ENCODE data around the gene ZDHHC13. TPM values are rescaled to one million over a fixed set of nuclear protein-coding genes. Genes with fewer than 3 reads are reported as not detected.

The ZDHHC13 gene
- total and polyA plus RNA-seq, 2 of the 8 experiments (the other 6 are each of a cell fraction or from before 2014, with no cell fraction given) = 22.4 to 24.1 TPM

DNA sequence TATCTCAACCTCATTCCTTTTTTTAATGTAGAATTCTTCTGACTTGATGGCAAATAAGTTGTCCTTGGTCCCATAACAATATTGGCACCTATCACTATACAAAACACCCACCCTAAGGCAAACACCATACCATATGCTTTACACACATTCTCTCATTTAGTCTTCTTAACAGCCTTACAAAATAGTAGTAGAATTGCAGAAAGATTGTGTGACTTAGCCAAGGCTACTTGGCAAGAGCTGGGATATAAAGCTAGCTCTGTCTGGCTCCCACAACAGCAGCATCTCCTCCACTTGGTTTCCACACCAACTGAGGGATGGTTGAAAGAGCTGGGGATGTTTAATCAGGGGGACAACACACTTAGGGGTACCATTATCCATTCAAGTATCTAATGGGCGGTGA, 9.8 kb upstream of the ZDHHC13 start:
- no peak overlapping the region for H3K14ac ChIP-seq (ENCODE audit: insufficient read length)
- H4K91ac ChIP-seq (replicated peaks; ENCODE audit: insufficient read length, low read length) = no peak overlapping the region
- H3K4ac ChIP-seq (replicated peaks; ENCODE audit: insufficient read length, low read depth, low read length) = no peak overlapping the region
- H3K79me2 ChIP-seq (ENCODE audit: control insufficient read depth in 1 of 2, insufficient read depth in 2 of 2, low read length in 2 of 2) = no peaks in the 10 kb centered on the region
- H4K5ac ChIP-seq (ENCODE audit: insufficient read length, low read depth, low read length) = no peak overlapping the region
- no peak overlapping the region for H2BK20ac ChIP-seq (ENCODE audit: low read length)
- H2BK15ac ChIP-seq (ENCODE audit: low read length) = no peak overlapping the region
- H3K18ac ChIP-seq (ENCODE audit: extremely low read depth, low read length) = no peak overlapping the region
- DNase-seq (ENCODE audit: low read depth in 1 of 2, low spot score in 2 of 2) = no peak
- no peak overlapping the region for H3K27ac ChIP-seq (ENCODE audit: low read depth, low read length)
- no peak overlapping the region for H2BK120ac ChIP-seq (replicated peaks; ENCODE audit: low read depth, low read length)
- no peaks in the 10 kb centered on the region for H3K23me2 ChIP-seq (ENCODE audit: low read depth, low read length)
- no peaks in the 10 kb centered on the region for H4K20me1 ChIP-seq (replicated peaks in 1 of 2; ENCODE audit: control insufficient read depth in 1 of 2, insufficient read depth in 2 of 2, low read length in 2 of 2)
- H3K79me1 ChIP-seq (ENCODE audit: low read depth, low read length) = no peaks in the 10 kb centered on the region
- POLR2A ChIA-PET (ENCODE audit: partially characterized antibody) = interaction anchor here (1.0 kb wide), 1 partner anchor 9 kb away, joined by 3 read pairs; no protein-coding TSS in a partner anchor
- no peaks in the 10 kb centered on the region for H3K27me3 ChIP-seq (replicated peaks in 1 of 4; ENCODE audit: control insufficient read depth in 3 of 4, extremely low read depth in 1 of 4, insufficient read depth in 3 of 4, low read length in 3 of 4)
- H2AFZ ChIP-seq (ENCODE audit: low read length) = no peak overlapping the region
- no peak overlapping the region for H2BK5ac ChIP-seq (ENCODE audit: low read depth, low read length)
- no peak for FAIRE-seq
- H3K9me3 ChIP-seq (ENCODE audit: insufficient read depth in 2 of 2, low read depth in 1 of 2, low read length in 1 of 2) = no peaks in the 10 kb centered on the region
- no peak overlapping the region for H4K8ac ChIP-seq (ENCODE audit: extremely low read depth, insufficient read depth, low read length)
- H2AK5ac ChIP-seq (ENCODE audit: low read depth, low read length) = no peak overlapping the region
- H3K23ac ChIP-seq (ENCODE audit: insufficient read length) = no peak overlapping the region
- no peaks in the 10 kb centered on the region; a peak in 1 of 8 replicates for H3K36me3 ChIP-seq (ENCODE audit: control insufficient read depth in 2 of 4, insufficient read depth in 4 of 4, low read length in 3 of 4)
- H2BK12ac ChIP-seq (ENCODE audit: low read depth, low read length) = no peak overlapping the region
- no peak overlapping the region for H3K9ac ChIP-seq (replicated peaks in 1 of 4; ENCODE audit: extremely low read depth in 1 of 4, low read depth in 3 of 4, low read length in 3 of 4)
- CTCF ChIA-PET (ENCODE audit: partially characterized antibody) = interaction anchor here (1.3 to 1.6 kb wide), 4 partner anchors 30 to 153 kb away, joined by 3 to 8 read pairs (median 3); no protein-coding TSS in a partner anchor
- H3K4me3 ChIP-seq (ENCODE audit: extremely low read depth in 1 of 4, insufficient read depth in 2 of 4, low read depth in 3 of 4, low read length in 4 of 4) = no peak overlapping the region
- no peak overlapping the region for H3K56ac ChIP-seq (replicated peaks; ENCODE audit: insufficient read length, low read depth, low read length)
- WGBS, 2 experiments (ENCODE audit: extremely low coverage in 1 of 2, insufficient coverage in 1 of 2, insufficient read length in 1 of 2, insufficient replicate concordance in 2 of 2, low coverage in 1 of 2, low lambda C conversion rate in 2 of 2, missing lambda C conversion rate in 1 of 2) = 85% methylated on average over 1 of the region's 1 CpG; no CpG with 5 or more reads in 1 of the 2 experiments
- H3K4me1 ChIP-seq (replicated peaks in 1 of 4; ENCODE audit: control insufficient read depth in 3 of 4, insufficient read depth in 4 of 4, low read length in 3 of 4) = peaks cover 0 to 7% (median 3%) of the 10 kb centered on the region in 4 experiments; a peak in 4 of 7 replicates
- H3K4me2 ChIP-seq (ENCODE audit: insufficient read depth in 1 of 2, low read depth in 2 of 2, low read length in 2 of 2) = no peak overlapping the region
- no peak for TF ChIP-seq SIRT6 (IDR thresholded peaks at IDR 0.05; ENCODE audit: low read length)
- no peak for TF ChIP-seq RAD21 (IDR thresholded peaks at IDR 0.05 in 1 of 2, conservative IDR thresholded peaks at IDR 0.05 in 1 of 2; ENCODE audit: low read depth in 2 of 2, low read length in 2 of 2)
- TF ChIP-seq SIN3A (conservative IDR thresholded peaks at IDR 0.05 in 1 of 2, IDR thresholded peaks at IDR 0.05 in 1 of 2; ENCODE audit: low read depth in 1 of 2, low read length in 2 of 2) = no peak
- no peak for TF ChIP-seq JUND (IDR thresholded peaks at IDR 0.05; ENCODE audit: low read length)
- no peak for TF ChIP-seq POLR2AphosphoS5 (IDR thresholded peaks at IDR 0.05; ENCODE audit: low read depth, low read length)
- TF ChIP-seq NRF1 (IDR thresholded peaks at IDR 0.05; ENCODE audit: low read depth, low read length) = no peak
- TF ChIP-seq BACH1 (IDR thresholded peaks at IDR 0.05; ENCODE audit: low read length) = no peak
- no peak for TF ChIP-seq EP300 (IDR thresholded peaks at IDR 0.05; ENCODE audit: borderline replicate concordance in 1 of 2, low read depth in 2 of 2, low read length in 2 of 2)
- TF ChIP-seq, protein P1, sequence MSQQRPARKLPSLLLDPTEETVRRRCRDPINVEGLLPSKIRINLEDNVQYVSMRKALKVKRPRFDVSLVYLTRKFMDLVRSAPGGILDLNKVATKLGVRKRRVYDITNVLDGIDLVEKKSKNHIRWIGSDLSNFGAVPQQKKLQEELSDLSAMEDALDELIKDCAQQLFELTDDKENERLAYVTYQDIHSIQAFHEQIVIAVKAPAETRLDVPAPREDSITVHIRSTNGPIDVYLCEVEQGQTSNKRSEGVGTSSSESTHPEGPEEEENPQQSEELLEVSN (IDR thresholded peaks at IDR 0.05) = no peak
- TF ChIP-seq TCF12 (IDR thresholded peaks at IDR 0.05; ENCODE audit: low read depth, low read length) = no peak
- no peak for TF ChIP-seq POLR2A (IDR thresholded peaks at IDR 0.05; ENCODE audit: control extremely low read depth in 1 of 2, low read depth in 2 of 2, low read length in 2 of 2)
- no peak for TF ChIP-seq YY1 (IDR thresholded peaks at IDR 0.05; ENCODE audit: low read depth, low read length)
- no peak for TF ChIP-seq FOSL1 (IDR thresholded peaks at IDR 0.05; ENCODE audit: insufficient read depth, low read depth, low read length)
- TF ChIP-seq CEBPB (IDR thresholded peaks at IDR 0.05; ENCODE audit: low read depth, low read length) = no peak
